ENCODE results near the gene CCDC178.

Gene CCDC178

GRCh38 chr18:33304277-33304676 is 136.2 kb downstream of the CCDC178 start:
- Histone ChIP-seq H3K9me3 (ENCODE audit: control insufficient read depth, low read length) (no peaks in the 10 kb centered on the region), H3K27ac (ENCODE audit: insufficient read depth, low read depth, low read length, poor library complexity, severe bottlenecking) (no peak overlapping the region), H3K4me1 (ENCODE audit: control insufficient read depth, insufficient read depth, low read length) (no peaks in the 10 kb centered on the region), H3K27me3 (ENCODE audit: control insufficient read depth, insufficient read depth, low read length, poor library complexity, severe bottlenecking) (no peaks in the 10 kb centered on the region), H3K36me3 (ENCODE audit: control insufficient read depth, insufficient read depth, low read length) (no peaks in the 10 kb centered on the region), H3K4me3 (ENCODE audit: insufficient read depth, low read depth, low read length) (no peak overlapping the region)
- WGBS, 2 experiments: 89 to 94% methylated on average over 2 to 3 of the region's 3 CpGs

- H3K27ac ChIP-seq (ENCODE audit: insufficient read depth, low read depth, low read length, poor library complexity, severe bottlenecking): no peak overlapping the region
- WGBS, 2 experiments: 86 to 93% methylated on average over 1 of the region's 1 CpG
- no peaks in the 10 kb centered on the region for H3K36me3 ChIP-seq (ENCODE audit: control insufficient read depth, insufficient read depth, low read length)
- H3K4me1 ChIP-seq (ENCODE audit: control insufficient read depth, insufficient read depth, low read length): no peaks in the 10 kb centered on the region
- H3K27me3 ChIP-seq (ENCODE audit: control insufficient read depth, insufficient read depth, low read length, poor library complexity, severe bottlenecking): no peaks in the 10 kb centered on the region
- H3K9me3 ChIP-seq (ENCODE audit: control insufficient read depth, low read length): no peaks in the 10 kb centered on the region
- no peak overlapping the region for H3K4me3 ChIP-seq (ENCODE audit: insufficient read depth, low read depth, low read length)
Observed at GRCh38 chr18:33291539-33291938, 149.0 kb downstream of the CCDC178 start.

GRCh38 chr18:33288082-33288716 is 152.3 kb downstream of the CCDC178 start:
- Histone ChIP-seq H3K9me3 (ENCODE audit: control insufficient read depth, low read length) (no peaks in the 10 kb centered on the region), H3K4me1 (ENCODE audit: control insufficient read depth, insufficient read depth, low read length) (no peaks in the 10 kb centered on the region), H3K4me3 (ENCODE audit: insufficient read depth, low read depth, low read length) (no peak overlapping the region), H3K36me3 (ENCODE audit: control insufficient read depth, insufficient read depth, low read length) (no peaks in the 10 kb centered on the region), H3K27me3 (ENCODE audit: control insufficient read depth, insufficient read depth, low read length, poor library complexity, severe bottlenecking) (no peaks in the 10 kb centered on the region), H3K27ac (ENCODE audit: insufficient read depth, low read depth, low read length, poor library complexity, severe bottlenecking) (no peak overlapping the region)
- 98% methylated on average over 3 of the region's 3 CpGs for WGBS, 2 experiments

GRCh38 chr18:33282709-33283333 is 157.7 kb downstream of the CCDC178 start:
- H3K4me3 ChIP-seq (ENCODE audit: insufficient read depth, low read depth, low read length): no peak overlapping the region
- no peaks in the 10 kb centered on the region for H3K27me3 ChIP-seq (ENCODE audit: control insufficient read depth, insufficient read depth, low read length, poor library complexity, severe bottlenecking)
- H3K36me3 ChIP-seq (ENCODE audit: control insufficient read depth, insufficient read depth, low read length): no peaks in the 10 kb centered on the region
- H3K9me3 ChIP-seq (ENCODE audit: control insufficient read depth, low read length): no peaks in the 10 kb centered on the region
- no peak overlapping the region for H3K27ac ChIP-seq (ENCODE audit: insufficient read depth, low read depth, low read length, poor library complexity, severe bottlenecking)
- no peaks in the 10 kb centered on the region for H3K4me1 ChIP-seq (ENCODE audit: control insufficient read depth, insufficient read depth, low read length)
- WGBS, 2 experiments: 84 to 92% methylated on average over 6 of the region's 6 CpGs

- Histone ChIP-seq H3K27me3 (ENCODE audit: control insufficient read depth, insufficient read depth, low read length, poor library complexity, severe bottlenecking) (no peaks in the 10 kb centered on the region), H3K9me3 (ENCODE audit: control insufficient read depth, low read length) (no peaks in the 10 kb centered on the region), H3K27ac (ENCODE audit: insufficient read depth, low read depth, low read length, poor library complexity, severe bottlenecking) (no peak overlapping the region), H3K4me3 (ENCODE audit: insufficient read depth, low read depth, low read length) (no peak overlapping the region), H3K36me3 (ENCODE audit: control insufficient read depth, insufficient read depth, low read length) (no peaks in the 10 kb centered on the region), H3K4me1 (ENCODE audit: control insufficient read depth, insufficient read depth, low read length) (no peaks in the 10 kb centered on the region)
- WGBS, 2 experiments: 93 to 98% methylated on average over 7 of the region's 7 CpGs
Observed at GRCh38 chr18:33282142-33282541, 158.4 kb downstream of the CCDC178 start.

GRCh38 chr18:33277431-33277830 is 163.1 kb downstream of the CCDC178 start:
- no peaks in the 10 kb centered on the region for H3K9me3 ChIP-seq (ENCODE audit: control insufficient read depth, low read length)

GRCh38 chr18:33275843-33276242 is 164.7 kb downstream of the CCDC178 start:
- Histone ChIP-seq H3K4me1 (ENCODE audit: control insufficient read depth, insufficient read depth, low read length) (no peaks in the 10 kb centered on the region), H3K9me3 (ENCODE audit: control insufficient read depth, low read length) (no peaks in the 10 kb centered on the region), H3K27me3 (ENCODE audit: control insufficient read depth, insufficient read depth, low read length, poor library complexity, severe bottlenecking) (no peaks in the 10 kb centered on the region), H3K27ac (ENCODE audit: insufficient read depth, low read depth, low read length, poor library complexity, severe bottlenecking) (no peak overlapping the region), H3K4me3 (ENCODE audit: insufficient read depth, low read depth, low read length) (no peak overlapping the region), H3K36me3 (ENCODE audit: control insufficient read depth, insufficient read depth, low read length) (no peaks in the 10 kb centered on the region)

More at GRCh38 chr18:33277431-33277830, 163.1 kb downstream of the CCDC178 start:
- Histone ChIP-seq H3K4me3 (ENCODE audit: insufficient read depth, low read depth, low read length) (no peak overlapping the region), H3K4me1 (ENCODE audit: control insufficient read depth, insufficient read depth, low read length) (no peaks in the 10 kb centered on the region), H3K27ac (ENCODE audit: insufficient read depth, low read depth, low read length, poor library complexity, severe bottlenecking) (no peak overlapping the region), H3K27me3 (ENCODE audit: control insufficient read depth, insufficient read depth, low read length, poor library complexity, severe bottlenecking) (no peaks in the 10 kb centered on the region), H3K36me3 (ENCODE audit: control insufficient read depth, insufficient read depth, low read length) (no peaks in the 10 kb centered on the region)

GRCh38 chr18:33270297-33270696 is 170.2 kb downstream of the CCDC178 start:
- WGBS, 2 experiments: 77 to 83% methylated on average over 1 of the region's 1 CpG

GRCh38 chr18:33269223-33269622 is 171.3 kb downstream of the CCDC178 start:
- Histone ChIP-seq H3K4me1 (ENCODE audit: control insufficient read depth, insufficient read depth, low read length) (no peaks in the 10 kb centered on the region), H3K36me3 (ENCODE audit: control insufficient read depth, insufficient read depth, low read length) (no peaks in the 10 kb centered on the region), H3K9me3 (ENCODE audit: control insufficient read depth, low read length) (no peaks in the 10 kb centered on the region), H3K4me3 (ENCODE audit: insufficient read depth, low read depth, low read length) (no peak overlapping the region), H3K27me3 (ENCODE audit: control insufficient read depth, insufficient read depth, low read length, poor library complexity, severe bottlenecking) (no peaks in the 10 kb centered on the region), H3K27ac (ENCODE audit: insufficient read depth, low read depth, low read length, poor library complexity, severe bottlenecking) (no peak overlapping the region)
- 29% methylated on average over 2 of the region's 2 CpGs; no CpG with 5 or more reads in 1 of the 2 experiments for whole genome bisulfite sequencing, 2 experiments

More at GRCh38 chr18:33270297-33270696, 170.2 kb downstream of the CCDC178 start:
- Histone ChIP-seq H3K36me3 (ENCODE audit: control insufficient read depth, insufficient read depth, low read length) (no peaks in the 10 kb centered on the region), H3K4me1 (ENCODE audit: control insufficient read depth, insufficient read depth, low read length) (no peaks in the 10 kb centered on the region), H3K4me3 (ENCODE audit: insufficient read depth, low read depth, low read length) (no peak overlapping the region), H3K9me3 (ENCODE audit: control insufficient read depth, low read length) (no peaks in the 10 kb centered on the region), H3K27me3 (ENCODE audit: control insufficient read depth, insufficient read depth, low read length, poor library complexity, severe bottlenecking) (no peaks in the 10 kb centered on the region), H3K27ac (ENCODE audit: insufficient read depth, low read depth, low read length, poor library complexity, severe bottlenecking) (no peak overlapping the region)

- Histone ChIP-seq H3K27me3 (ENCODE audit: control insufficient read depth, insufficient read depth, low read length, poor library complexity, severe bottlenecking) (no peaks in the 10 kb centered on the region), H3K36me3 (ENCODE audit: control insufficient read depth, insufficient read depth, low read length) (no peaks in the 10 kb centered on the region), H3K4me3 (ENCODE audit: insufficient read depth, low read depth, low read length) (no peak overlapping the region), H3K9me3 (ENCODE audit: control insufficient read depth, low read length) (no peaks in the 10 kb centered on the region), H3K4me1 (ENCODE audit: control insufficient read depth, insufficient read depth, low read length) (no peaks in the 10 kb centered on the region), H3K27ac (ENCODE audit: insufficient read depth, low read depth, low read length, poor library complexity, severe bottlenecking) (no peak overlapping the region)
- WGBS, 2 experiments: 58% methylated on average over 1 of the region's 1 CpG; no CpG with 5 or more reads in 1 of the 2 experiments
Observed at GRCh38 chr18:33264566-33264965, 176.0 kb downstream of the CCDC178 start.
